Dermis blood vessel endothelial cell (primary cell): Measurements from ENCODE around the gene PROX1. TPM values are rescaled to one million over a fixed set of nuclear protein-coding genes. Genes with fewer than 3 reads are reported as not detected.
"Not testable (repeated sequence)": the region's sequence is repeated elsewhere in the genome, so short reads cannot be mapped to it uniquely, and the experiment has no call there.

Source experiments
- DNase-seq: peaks from one replicate; pipeline ENCODE4 v3.0.0; 2010
- total RNA-seq: library from RNA; depleted of rRNA; stranded (reverse); fragments of >200 nt; gene quantifications from 2 replicates; pipeline ENCODE4 v1.2.3, GENCODE V29; 2014

Gene PROX1
- total RNA-seq, 1 donor from 2014 or later, result 45.8 TPM

- no peak for DNase-seq
Observed at GRCh38 chr1:214075305-214075998, 87.7 kb downstream of the PROX1 start.

GRCh38 chr1:214075999-214076707 lies 88.4 kb downstream of the PROX1 start:
- no peak for DNase-seq

- no peak for DNase-seq
Observed at GRCh38 chr1:214076708-214077065, 88.9 kb downstream of the PROX1 start.

GRCh38 chr1:214078950-214079349 lies 91.2 kb downstream of the PROX1 start:
- DNase-seq, result no peak

GRCh38 chr1:214085325-214085724 lies 97.6 kb downstream of the PROX1 start:
- no peak for DNase-seq

GRCh38 chr1:214086945-214087344 lies 99.2 kb downstream of the PROX1 start:
- DNase-seq, result no peak

GRCh38 chr1:214089003-214089402 lies 101.2 kb downstream of the PROX1 start:
- not testable (repeated sequence) for DNase-seq
